ENCODE data around the gene TTLL1.

DNA sequence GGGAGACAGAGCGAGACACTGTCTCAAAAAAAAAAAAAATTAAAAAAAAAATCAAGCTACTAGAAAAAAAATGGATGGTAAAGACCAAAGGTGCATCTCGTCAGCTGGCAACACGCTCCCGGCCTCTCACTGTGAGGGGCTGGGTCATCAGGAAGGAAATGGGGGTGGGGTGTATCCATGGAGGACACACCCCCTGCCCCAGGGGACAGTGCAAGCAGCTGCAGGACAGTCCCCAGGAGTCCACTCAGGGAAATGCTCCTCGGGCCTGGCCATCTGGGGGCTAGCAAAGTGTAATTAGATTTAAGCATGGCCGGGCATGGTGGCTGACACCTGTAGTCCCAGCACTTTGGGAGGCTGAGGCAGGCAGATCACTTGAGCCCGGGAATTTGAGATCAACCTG is 23.1 kb downstream of the TTLL1 start:
- TF ChIP-seq, protein P1, sequence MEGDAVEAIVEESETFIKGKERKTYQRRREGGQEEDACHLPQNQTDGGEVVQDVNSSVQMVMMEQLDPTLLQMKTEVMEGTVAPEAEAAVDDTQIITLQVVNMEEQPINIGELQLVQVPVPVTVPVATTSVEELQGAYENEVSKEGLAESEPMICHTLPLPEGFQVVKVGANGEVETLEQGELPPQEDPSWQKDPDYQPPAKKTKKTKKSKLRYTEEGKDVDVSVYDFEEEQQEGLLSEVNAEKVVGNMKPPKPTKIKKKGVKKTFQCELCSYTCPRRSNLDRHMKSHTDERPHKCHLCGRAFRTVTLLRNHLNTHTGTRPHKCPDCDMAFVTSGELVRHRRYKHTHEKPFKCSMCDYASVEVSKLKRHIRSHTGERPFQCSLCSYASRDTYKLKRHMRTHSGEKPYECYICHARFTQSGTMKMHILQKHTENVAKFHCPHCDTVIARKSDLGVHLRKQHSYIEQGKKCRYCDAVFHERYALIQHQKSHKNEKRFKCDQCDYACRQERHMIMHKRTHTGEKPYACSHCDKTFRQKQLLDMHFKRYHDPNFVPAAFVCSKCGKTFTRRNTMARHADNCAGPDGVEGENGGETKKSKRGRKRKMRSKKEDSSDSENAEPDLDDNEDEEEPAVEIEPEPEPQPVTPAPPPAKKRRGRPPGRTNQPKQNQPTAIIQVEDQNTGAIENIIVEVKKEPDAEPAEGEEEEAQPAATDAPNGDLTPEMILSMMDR (IDR thresholded peaks at IDR 0.05) = no peak
- TF ChIP-seq POLR2A (IDR thresholded peaks at IDR 0.05) = no peak

Data from vagina (tissue), 2 donors.